Measurements from ENCODE around the gene TAP2.

DNA sequence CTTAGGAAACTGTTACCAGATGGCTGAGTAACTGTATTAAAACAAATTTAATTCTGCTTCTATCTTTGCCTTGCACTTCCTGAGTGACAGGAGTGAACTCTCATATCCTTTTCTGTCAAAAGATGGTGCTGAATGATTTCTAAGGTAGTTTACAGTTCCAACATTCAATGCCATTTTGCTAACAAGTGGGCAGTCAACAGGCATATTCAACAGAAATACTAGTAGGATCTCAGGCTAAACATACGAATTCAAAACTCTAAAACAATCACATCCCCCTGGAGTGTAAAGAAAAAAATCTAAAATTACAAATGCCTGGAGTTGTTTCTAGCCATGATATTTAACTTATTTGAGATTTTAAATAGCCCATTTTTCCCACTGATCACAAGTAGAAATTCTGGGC lies 22.1 kb upstream of the TAP2 start:
- TF ChIP-seq, protein P1, sequence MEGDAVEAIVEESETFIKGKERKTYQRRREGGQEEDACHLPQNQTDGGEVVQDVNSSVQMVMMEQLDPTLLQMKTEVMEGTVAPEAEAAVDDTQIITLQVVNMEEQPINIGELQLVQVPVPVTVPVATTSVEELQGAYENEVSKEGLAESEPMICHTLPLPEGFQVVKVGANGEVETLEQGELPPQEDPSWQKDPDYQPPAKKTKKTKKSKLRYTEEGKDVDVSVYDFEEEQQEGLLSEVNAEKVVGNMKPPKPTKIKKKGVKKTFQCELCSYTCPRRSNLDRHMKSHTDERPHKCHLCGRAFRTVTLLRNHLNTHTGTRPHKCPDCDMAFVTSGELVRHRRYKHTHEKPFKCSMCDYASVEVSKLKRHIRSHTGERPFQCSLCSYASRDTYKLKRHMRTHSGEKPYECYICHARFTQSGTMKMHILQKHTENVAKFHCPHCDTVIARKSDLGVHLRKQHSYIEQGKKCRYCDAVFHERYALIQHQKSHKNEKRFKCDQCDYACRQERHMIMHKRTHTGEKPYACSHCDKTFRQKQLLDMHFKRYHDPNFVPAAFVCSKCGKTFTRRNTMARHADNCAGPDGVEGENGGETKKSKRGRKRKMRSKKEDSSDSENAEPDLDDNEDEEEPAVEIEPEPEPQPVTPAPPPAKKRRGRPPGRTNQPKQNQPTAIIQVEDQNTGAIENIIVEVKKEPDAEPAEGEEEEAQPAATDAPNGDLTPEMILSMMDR (IDR thresholded peaks at IDR 0.05; ENCODE audit: low read depth, low read length), result no peak
- no peak for TF ChIP-seq EZH2phosphoT487 (IDR thresholded peaks at IDR 0.05; ENCODE audit: low read depth)
